Activated CD8-positive, alpha-beta T cell treated with anti-CD3 and anti-CD28 coated beads for 36 hours (primary cell): ENCODE results near the gene DDIAS. TPM values are rescaled to one million over a fixed set of nuclear protein-coding genes. Genes with fewer than 3 reads are reported as not detected.
A peak's percentile ranks its signal among the peaks of the same experiment; 100 is the strongest.

Experiments used
- ATAC-seq: fragments of 200-7000 bp; cut with Tn5 transposase; one replicate; pipeline ENCODE4 v1.10.0; 2021; ENCODE audit warnings: mild to moderate bottlenecking, moderate library complexity
- CTCF ChIA-PET: fragments of 350-600 bp; sonication (Branson Sonifier 250); formaldehyde crosslinking; loops from one replicate; lab custom pipeline; 2021; ENCODE audit warnings: antibody characterized with exemption; lab: Charles Lee
- POLR2A ChIA-PET: fragments of 350-600 bp; sonication (Branson Sonifier 250); formaldehyde crosslinking; loops from one replicate; lab custom pipeline; 2021; ENCODE audit warnings: antibody characterized with exemption; lab: Charles Lee
- DNase-seq: peaks from one replicate; pipeline ENCODE4 v3.0.0-alpha.2; 2020
- H3K27ac Mint-ChIP-seq: one replicate; pipeline ENCODE4 v1.8.0; 2021; ENCODE audit warnings: mild to moderate bottlenecking, mixed read lengths
- H3K27me3 Mint-ChIP-seq: one replicate; pipeline ENCODE4 v1.8.0; 2021; ENCODE audit warnings: mixed read lengths
- H3K36me3 Mint-ChIP-seq: one replicate; pipeline ENCODE4 v1.8.0; 2021; ENCODE audit warnings: low read depth, mixed read lengths
- H3K4me1 Mint-ChIP-seq: one replicate; pipeline ENCODE4 v1.8.0; 2021; ENCODE audit warnings: low read depth, mixed read lengths
- H3K4me3 Mint-ChIP-seq: one replicate; pipeline ENCODE4 v1.8.0; 2021; ENCODE audit warnings: mild to moderate bottlenecking, moderate library complexity, mixed read lengths
- H3K9me3 Mint-ChIP-seq: one replicate; pipeline ENCODE4 v1.8.0; 2021; ENCODE audit warnings: mixed read lengths
- intact Hi-C: fragments of 100-400 bp; cut with micrococcal nuclease; formaldehyde crosslinking; loops from one replicate; pipeline ENCODE4 v1.10.0; 2022
- total RNA-seq, 2 experiments: library from RNA; stranded (reverse); gene quantifications; one replicate each; pipeline ENCODE4 v1.2.3, GENCODE V29; 2021
- TF ChIP-seq, protein P1 (sequence below): fragments of 200-600 bp; IDR thresholded peaks from one replicate; pipeline ENCODE4 v1.8.0; 2022; ENCODE audit warnings: antibody characterized with exemption, mild to moderate bottlenecking

The DDIAS gene
- total RNA-seq, 2 experiments from 2014 or later = 19.5 to 22.3 TPM

DNA sequence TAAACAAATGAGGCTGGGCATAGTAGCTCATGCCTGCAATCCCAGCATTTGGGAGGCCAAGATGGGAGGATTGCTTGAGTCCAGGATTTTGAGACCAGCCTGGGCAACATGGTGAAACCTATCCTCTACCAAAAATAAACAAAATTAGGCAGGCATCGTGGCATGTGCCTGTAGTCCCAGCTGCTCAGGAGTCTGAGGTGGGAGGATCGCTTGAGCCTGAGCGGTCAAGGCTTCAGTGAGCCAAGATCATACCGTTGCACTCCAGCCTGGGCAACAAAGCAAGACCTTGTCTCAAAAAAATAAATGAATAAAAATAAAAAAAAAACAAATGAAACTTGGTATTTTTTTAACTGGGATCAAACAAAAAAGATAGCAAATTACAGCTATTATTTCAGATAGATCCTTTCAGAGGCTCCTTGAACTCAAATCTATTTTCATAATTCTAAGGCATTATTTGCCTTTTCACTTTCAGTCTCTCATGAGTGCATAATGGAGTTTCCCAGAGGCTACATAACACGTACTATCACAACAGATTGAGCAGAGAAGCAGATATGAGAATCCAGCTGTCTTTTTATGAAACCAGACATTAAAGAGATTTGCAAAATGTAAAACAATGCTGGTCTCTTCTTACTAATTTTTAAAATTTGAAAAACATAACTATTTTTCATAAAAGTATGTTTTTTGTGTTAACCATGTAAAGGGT, 23.1 kb downstream of the DDIAS start:
- CTCF ChIA-PET = interaction anchor here (0.6 to 6.2 kb wide), 6 partner anchors 10 to 165 kb away, joined by 3 to 25 read pairs (median 5); partner anchors contain the start of genes DDIAS and PRCP
- POLR2A ChIA-PET = interaction anchor here (1.2 kb wide), 1 partner anchor 23 kb away, joined by 3 read pairs; no protein-coding TSS in a partner anchor
- DNase-seq = no peak
- Mint-ChIP-seq H3K27me3 (no peaks in the 10 kb centered on the region), H3K36me3 (peaks cover 60% of the 10 kb centered on the region), H3K9me3 (peaks cover 2% of the 10 kb centered on the region), H3K27ac (peak overlapping the region; percentile 32), H3K4me1 (peaks cover 42% of the 10 kb centered on the region), H3K4me3 (no peak overlapping the region)
- ATAC-seq = no peak
- TF ChIP-seq, protein P1, sequence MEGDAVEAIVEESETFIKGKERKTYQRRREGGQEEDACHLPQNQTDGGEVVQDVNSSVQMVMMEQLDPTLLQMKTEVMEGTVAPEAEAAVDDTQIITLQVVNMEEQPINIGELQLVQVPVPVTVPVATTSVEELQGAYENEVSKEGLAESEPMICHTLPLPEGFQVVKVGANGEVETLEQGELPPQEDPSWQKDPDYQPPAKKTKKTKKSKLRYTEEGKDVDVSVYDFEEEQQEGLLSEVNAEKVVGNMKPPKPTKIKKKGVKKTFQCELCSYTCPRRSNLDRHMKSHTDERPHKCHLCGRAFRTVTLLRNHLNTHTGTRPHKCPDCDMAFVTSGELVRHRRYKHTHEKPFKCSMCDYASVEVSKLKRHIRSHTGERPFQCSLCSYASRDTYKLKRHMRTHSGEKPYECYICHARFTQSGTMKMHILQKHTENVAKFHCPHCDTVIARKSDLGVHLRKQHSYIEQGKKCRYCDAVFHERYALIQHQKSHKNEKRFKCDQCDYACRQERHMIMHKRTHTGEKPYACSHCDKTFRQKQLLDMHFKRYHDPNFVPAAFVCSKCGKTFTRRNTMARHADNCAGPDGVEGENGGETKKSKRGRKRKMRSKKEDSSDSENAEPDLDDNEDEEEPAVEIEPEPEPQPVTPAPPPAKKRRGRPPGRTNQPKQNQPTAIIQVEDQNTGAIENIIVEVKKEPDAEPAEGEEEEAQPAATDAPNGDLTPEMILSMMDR = no peak
- intact Hi-C loops = no loop called here

DNA sequence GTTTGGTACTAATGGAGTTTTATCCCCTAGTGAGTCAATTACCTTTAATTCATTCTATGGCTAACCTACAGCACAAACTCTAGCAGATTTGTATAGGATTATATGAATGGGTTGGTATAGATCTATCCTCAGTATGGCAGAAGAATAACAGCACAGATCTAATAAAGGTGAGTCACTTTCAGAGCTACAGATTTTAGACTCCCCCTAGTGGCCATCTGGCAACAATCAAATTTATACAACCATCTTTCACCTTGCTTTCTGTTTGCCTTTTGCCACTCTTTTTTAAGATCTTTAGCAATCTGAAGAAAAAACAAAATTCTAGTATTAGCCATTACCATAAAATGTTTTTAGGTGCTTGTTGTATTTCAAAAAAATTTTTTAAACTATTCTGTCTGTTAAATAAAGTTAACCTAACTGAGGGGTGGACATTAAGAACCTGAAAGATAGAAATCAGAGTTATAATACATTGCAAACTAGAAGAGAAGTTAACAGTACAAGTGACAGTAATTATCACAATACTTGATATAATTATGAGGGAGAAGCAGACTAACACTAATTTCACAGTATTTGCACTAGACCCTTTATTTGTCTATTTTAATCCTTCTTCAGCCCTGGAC, 25.8 kb downstream of the DDIAS start:
- Mint-ChIP-seq H3K4me3 (no peak overlapping the region), H3K9me3 (no peaks in the 10 kb centered on the region), H3K4me1 (peaks cover 37% of the 10 kb centered on the region), H3K27me3 (no peaks in the 10 kb centered on the region), H3K27ac (peak overlapping the region; percentile 43), H3K36me3 (peaks cover 54% of the 10 kb centered on the region)
- ChIA-PET CTCF (interaction anchor here (0.7 to 6.2 kb wide), 11 partner anchors 12 to 144 kb away, joined by 3 to 25 read pairs (median 3); partner anchors contain the start of genes DDIAS, PRCP and RAB30), POLR2A (no interaction called here)
- DNase-seq (peak; percentile 27), ATAC-seq (peak; percentile 82)
- TF ChIP-seq, protein P1 = peak; percentile 86
- intact Hi-C loops = no loop called here

DNA sequence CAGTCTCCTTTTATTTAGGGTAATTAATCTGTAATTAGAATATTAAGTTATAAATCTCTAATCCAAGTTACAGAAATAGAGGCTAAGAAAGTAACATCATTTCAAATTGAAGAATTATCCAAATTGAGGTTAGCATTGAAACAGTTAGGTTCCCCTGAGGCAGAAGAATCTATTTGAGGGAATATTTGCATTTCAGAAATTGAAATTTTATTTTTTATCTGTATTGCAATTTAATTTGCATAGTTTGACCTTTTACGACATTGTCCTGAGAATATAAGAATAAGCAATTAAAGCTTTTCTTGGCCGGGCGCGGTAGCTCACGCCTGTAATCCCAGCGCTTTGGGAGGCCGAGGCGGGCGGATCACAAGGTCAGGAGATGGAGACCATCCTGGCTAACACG, 27.6 kb downstream of the DDIAS start:
- peaks cover 54% of the 10 kb centered on the region for H3K36me3 Mint-ChIP-seq

DNA sequence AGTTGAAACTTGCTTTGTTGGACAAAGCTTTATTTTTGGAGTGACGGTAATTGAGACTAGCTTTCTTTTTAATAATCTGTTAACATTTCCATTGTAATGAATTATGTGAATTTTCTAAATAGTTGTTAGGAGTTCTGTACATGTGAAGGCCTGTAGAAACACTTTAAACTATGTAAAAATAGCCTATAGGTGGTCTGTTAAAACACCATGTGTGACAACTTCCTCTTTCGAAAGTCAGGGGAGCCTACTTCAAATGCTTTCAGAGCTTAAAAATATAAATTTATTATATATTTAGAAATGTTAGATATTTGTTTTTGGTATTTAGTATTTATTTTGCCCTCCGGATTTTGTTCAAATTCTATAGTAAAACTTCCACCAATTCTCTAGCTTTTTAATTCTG, 28.7 kb downstream of the DDIAS start:
- H3K4me1 Mint-ChIP-seq = peaks cover 40% of the 10 kb centered on the region
- H3K27me3 Mint-ChIP-seq = no peaks in the 10 kb centered on the region
- H3K9me3 Mint-ChIP-seq = no peaks in the 10 kb centered on the region
- H3K4me3 Mint-ChIP-seq = no peak overlapping the region
- POLR2A ChIA-PET = interaction anchor here (0.6 to 1.9 kb wide), 3 partner anchors 29 to 141 kb away, joined by 3 to 5 read pairs (median 3); partner anchors contain the start of genes DDIAS and RAB30
- DNase-seq (no peak), ATAC-seq (no peak)
- CTCF ChIA-PET = interaction anchor here (0.6 to 1.6 kb wide), 5 partner anchors 8 to 321 kb away, joined by 3 to 5 read pairs (median 4); no protein-coding TSS in a partner anchor
- H3K27ac Mint-ChIP-seq = no peak overlapping the region
- H3K36me3 Mint-ChIP-seq = peaks cover 55% of the 10 kb centered on the region
- TF ChIP-seq, protein P1 = no peak
- intact Hi-C loops = no loop called here

More for the DNA sequence above, 27.6 kb downstream of the DDIAS start:
- Mint-ChIP-seq H3K27ac (no peak overlapping the region), H3K27me3 (no peaks in the 10 kb centered on the region), H3K4me1 (peaks cover 43% of the 10 kb centered on the region), H3K4me3 (no peak overlapping the region), H3K9me3 (no peaks in the 10 kb centered on the region)
- intact Hi-C loops = no loop called here
- CTCF ChIA-PET = interaction anchor here (1.6 kb wide), 1 partner anchor 8 kb away, joined by 4 read pairs; no protein-coding TSS in a partner anchor
- ATAC-seq (no peak), DNase-seq (no peak)
- POLR2A ChIA-PET = interaction anchor here (1.4 to 1.9 kb wide), 2 partner anchors 28 to 143 kb away, joined by 3 to 5 read pairs; partner anchors contain the start of genes DDIAS and RAB30
- TF ChIP-seq, protein P1 = no peak
